ENCODE results near the gene ZNF778.

The ZNF778 gene

GRCh38 chr16:89217388-89218191 is at the start of gene ZNF778:
TSS of gene ZNF778 (plus strand) at chr16:89217703. CDS start at chr16:89221128, 3,425 bp downstream.
- DNase-seq: peak; percentile 93

GRCh38 chr16:89168381-89169189 is 48.9 kb upstream of the ZNF778 start:
- DNase-seq: no peak

- DNase-seq: no peak
These were observed 47.7 kb upstream of the ZNF778 start for GRCh38 chr16:89169778-89170177.

- no peak for DNase-seq
These were observed 46.9 kb upstream of the ZNF778 start for GRCh38 chr16:89170346-89171215.

GRCh38 chr16:89171216-89172170 is 46.0 kb upstream of the ZNF778 start, which contains the start of gene CDH15:
TSS of gene CDH15 (plus strand) at chr16:89171748. CDS start at chr16:89171832, 84 bp downstream.
- peak; percentile 78 for DNase-seq

- no peak for DNase-seq
These were observed 45.4 kb upstream of the ZNF778 start for GRCh38 chr16:89172171-89172527.

- no peak for DNase-seq
These were observed 44.9 kb upstream of the ZNF778 start for GRCh38 chr16:89172528-89173173.

GRCh38 chr16:89173174-89173921 is 44.2 kb upstream of the ZNF778 start:
- DNase-seq: no peak

- DNase-seq: no peak
These were observed 43.3 kb upstream of the ZNF778 start for GRCh38 chr16:89174055-89174827.

- DNase-seq: no peak
These were observed 42.6 kb upstream of the ZNF778 start for GRCh38 chr16:89174877-89175276.

- no peak for DNase-seq
These were observed 42.0 kb upstream of the ZNF778 start for GRCh38 chr16:89175280-89176146.

- no peak for DNase-seq
These were observed 41.3 kb upstream of the ZNF778 start for GRCh38 chr16:89176147-89176690.

GRCh38 chr16:89176717-89177116 is 40.8 kb upstream of the ZNF778 start:
- no peak for DNase-seq

- no peak for DNase-seq
These were observed 40.0 kb upstream of the ZNF778 start for GRCh38 chr16:89177501-89177900.

GRCh38 chr16:89178453-89179147 is 38.9 kb upstream of the ZNF778 start:
- no peak for DNase-seq

- no peak for DNase-seq
These were observed 38.4 kb upstream of the ZNF778 start for GRCh38 chr16:89179148-89179484.

GRCh38 chr16:89179656-89180315 is 37.7 kb upstream of the ZNF778 start:
- no peak for DNase-seq
